T-helper 22 cell (primary cell): ENCODE measurements around the gene KIAA0513.
"Not testable (repeated sequence)": the region's sequence is repeated elsewhere in the genome, so short reads cannot be mapped to it uniquely, and the experiment has no call there.

ENCODE experiments used
- DNase-seq: peaks from one replicate; pipeline ENCODE4 v3.0.0-alpha.2; 2020; ENCODE audit warnings: low read depth

The KIAA0513 gene

DNA sequence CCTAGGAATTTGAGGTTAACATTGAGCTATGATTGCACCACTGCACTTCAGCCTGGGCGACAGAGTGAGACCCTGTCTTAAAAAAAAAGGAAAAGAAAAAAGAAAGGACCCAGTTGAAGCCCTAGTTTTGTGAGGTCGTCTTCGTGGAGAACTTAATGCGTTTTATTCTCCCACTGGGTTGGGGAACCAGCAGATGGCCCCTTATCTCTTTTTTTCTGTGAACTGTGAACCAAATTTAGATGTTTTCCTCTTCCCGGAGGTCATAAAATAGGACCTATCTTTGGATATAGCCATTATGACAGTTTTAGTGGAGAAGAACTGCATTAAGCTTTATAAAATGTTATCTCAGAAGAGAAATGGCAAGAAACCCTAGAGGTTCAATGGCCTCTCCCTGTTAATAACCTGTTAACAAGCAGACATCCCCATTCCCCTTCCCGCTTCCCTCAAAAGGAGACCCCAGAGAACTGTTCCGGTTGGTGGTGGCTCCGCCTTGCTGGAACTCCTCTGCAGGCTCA is 23.5 kb downstream of the KIAA0513 start:
- no peak for DNase-seq

GRCh38 chr16:85051683-85052082 is 24.1 kb downstream of the KIAA0513 start:
- DNase-seq, result no peak

GRCh38 chr16:85052536-85052935 is 24.9 kb downstream of the KIAA0513 start:
- no peak for DNase-seq

DNA sequence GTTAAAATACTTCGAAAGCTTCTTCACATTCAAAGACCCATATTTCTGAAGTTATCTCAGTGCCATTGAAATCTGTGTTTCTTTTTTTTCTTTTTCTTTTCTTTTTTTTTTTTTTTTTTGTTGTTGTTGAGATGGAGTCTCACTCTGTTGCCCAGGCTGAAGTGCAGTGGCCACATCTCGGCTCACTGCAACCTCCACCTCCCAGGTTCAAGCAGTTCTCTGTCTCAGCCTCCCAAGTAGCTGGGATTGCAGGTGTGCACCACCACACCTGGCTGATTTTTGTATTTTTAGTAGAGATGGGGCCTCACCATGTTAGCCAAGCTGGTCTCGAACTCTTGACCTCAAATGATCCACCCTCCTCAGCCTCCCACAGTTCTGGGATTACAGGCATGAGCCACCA is 26.7 kb downstream of the KIAA0513 start:
- not testable (repeated sequence) for DNase-seq

GRCh38 chr16:85054948-85055492 is 27.4 kb downstream of the KIAA0513 start:
- DNase-seq, result no peak

DNA sequence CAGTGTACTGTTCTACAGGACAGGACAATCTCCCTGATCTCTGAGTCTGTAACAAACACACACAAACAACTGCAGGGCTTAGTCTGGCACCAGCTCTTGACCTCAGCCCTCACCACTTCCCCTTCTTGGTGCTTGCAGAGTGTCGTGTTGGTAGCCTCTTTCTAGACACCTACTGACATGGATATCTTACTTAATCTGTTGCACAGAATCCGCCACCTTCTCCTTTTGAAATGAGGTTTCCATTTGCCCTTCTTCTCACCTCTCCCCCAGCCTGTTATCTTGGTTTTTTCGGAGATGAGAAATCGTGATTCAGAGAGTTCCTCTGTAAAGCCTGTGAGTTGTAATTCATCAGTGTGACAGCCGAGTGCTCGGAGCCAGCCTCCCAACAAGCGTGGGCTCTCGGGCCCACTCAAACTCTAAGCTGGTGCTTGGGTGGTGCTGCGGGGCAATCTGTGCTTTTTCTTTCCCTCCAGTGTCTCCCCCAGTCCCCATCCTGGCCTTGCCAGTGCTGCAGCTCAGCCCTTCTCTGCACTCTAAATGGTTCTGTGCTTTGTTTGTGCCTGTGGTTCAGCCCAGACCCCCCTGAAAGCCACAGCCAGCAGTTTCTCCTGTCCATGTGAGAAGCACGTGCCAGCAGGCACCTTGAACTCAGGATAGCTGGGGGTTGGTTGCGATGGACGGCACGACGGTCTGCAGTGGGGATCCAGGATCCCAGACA is 28.1 kb downstream of the KIAA0513 start:
- DNase-seq, result peak; percentile 67

- no peak for DNase-seq
These were observed 28.7 kb downstream of the KIAA0513 start for GRCh38 chr16:85056211-85056748.

DNA sequence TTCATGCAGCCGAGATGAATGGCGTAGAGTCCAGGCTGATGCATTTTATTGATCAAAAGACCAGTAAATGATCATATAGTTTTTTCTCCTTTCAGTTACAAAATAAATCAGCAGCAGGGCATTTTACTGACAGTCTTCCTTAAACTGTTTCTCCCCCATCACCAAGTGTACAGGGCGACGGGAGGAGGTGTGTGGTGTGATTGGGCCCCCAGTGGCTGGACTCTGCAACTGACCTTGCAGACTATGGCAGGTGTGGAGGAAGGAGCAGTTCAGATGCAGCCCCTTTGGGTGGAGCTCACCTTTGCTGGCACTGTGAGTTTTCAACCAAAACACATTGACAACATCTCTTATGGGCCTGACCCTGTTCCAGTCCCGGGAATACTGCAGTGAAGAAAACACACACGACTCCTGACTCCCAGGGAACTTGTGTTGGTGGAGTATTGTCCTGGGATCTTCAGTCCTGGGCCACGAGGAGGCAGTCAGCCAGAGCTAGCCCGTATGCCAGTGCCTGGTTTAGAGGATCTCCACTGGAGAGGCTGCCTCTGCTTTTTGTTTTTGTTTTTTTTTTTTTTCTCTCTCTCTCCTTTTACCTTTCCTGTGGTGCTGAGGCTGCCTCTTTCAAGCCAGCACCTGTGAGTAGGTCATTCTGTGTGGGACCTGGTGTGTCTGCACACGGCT is 29.8 kb downstream of the KIAA0513 start:
- DNase-seq, result no peak

DNA sequence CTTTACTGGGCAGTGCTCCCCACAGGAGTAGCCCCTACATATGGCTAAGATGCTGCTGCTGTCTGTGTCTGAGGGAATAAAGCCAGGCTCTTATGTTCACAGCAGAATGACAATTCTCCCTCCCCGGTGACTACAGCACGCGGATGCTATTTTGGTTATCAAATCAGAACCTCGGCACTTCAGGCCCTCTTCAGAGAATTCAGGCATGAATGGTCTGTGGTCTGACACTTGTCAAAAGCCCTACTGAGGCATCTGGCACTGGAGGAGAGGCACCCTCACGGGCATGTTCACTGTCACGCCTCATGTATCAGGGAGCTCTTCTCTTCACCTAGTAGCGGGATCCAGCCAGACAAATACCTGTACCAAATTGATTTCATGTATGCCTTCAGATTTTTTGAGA is 30.4 kb downstream of the KIAA0513 start:
- DNase-seq, result no peak

DNA sequence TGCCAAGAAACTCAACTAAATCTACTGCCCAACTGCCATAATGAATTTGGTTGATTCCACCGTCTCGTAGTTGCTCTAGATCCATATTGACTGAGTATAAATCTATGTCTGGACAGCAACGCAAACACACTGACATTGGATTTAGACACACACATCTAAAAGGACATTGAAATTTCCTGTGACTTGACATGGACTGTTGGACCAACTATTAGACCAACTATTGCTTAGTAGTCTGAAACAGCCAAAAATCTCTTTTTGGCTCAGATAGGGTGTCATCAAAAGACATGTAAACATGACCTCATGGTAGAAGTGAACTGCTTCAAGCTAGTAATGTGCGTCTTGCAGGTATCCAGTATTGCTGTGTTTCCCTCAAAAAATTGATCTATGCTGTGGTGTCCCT is 31.3 kb downstream of the KIAA0513 start:
- no peak for DNase-seq

GRCh38 chr16:85061566-85061965 is 34.0 kb downstream of the KIAA0513 start:
- DNase-seq, result no peak

GRCh38 chr16:85062323-85062722 is 34.7 kb downstream of the KIAA0513 start:
- no peak for DNase-seq

GRCh38 chr16:85062845-85063244 is 35.2 kb downstream of the KIAA0513 start:
- DNase-seq, result no peak

DNA sequence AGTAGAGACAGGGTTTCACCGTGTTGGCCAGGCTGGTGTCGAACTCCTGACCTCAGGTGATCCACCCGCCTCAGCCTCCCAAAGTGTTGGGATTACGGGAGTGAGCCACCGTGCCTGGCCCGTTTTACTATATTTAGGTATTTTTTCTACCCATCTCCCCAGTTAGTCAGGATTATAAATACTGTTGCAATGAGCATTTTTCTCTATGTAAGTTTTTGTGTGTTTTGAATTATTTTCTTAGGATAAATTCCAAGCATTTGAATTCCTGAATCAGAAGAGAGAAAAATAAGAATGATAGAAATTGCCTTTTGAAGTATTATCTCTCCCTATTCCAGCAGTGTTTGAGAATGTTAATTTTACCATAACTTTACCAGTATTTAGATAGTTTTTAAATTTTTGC is 36.6 kb downstream of the KIAA0513 start:
- DNase-seq, result no peak

- no peak for DNase-seq
These were observed 37.5 kb downstream of the KIAA0513 start for GRCh38 chr16:85065099-85065498.

GRCh38 chr16:85066346-85066885 is 38.8 kb downstream of the KIAA0513 start:
- DNase-seq, result no peak

- DNase-seq, result no peak
These were observed 39.4 kb downstream of the KIAA0513 start for GRCh38 chr16:85067024-85067423.

- DNase-seq, result no peak
These were observed 39.8 kb downstream of the KIAA0513 start for GRCh38 chr16:85067426-85067825.

DNA sequence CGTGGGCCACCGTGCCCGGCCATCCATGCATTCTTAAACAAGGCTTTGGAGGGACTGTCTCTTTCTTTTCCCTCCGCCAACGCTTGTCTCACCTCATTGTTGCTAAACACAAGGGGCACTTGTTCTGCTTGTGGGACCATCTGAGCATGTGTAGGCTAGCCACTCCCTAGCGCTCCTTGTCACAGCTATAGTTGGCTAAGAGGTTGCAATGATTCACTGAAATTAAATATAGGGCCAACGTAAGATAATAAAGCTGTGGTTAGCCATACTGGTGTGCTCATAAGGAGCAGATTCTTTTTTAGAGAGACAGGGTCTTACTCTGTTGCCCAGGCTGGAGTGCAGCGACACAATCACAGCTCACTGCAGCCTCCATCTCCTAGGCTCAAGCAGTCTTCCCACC is 41.2 kb downstream of the KIAA0513 start:
- no peak for DNase-seq

GRCh38 chr16:85069171-85069570 is 41.6 kb downstream of the KIAA0513 start:
- no peak for DNase-seq

- DNase-seq, result no peak
These were observed 44.7 kb downstream of the KIAA0513 start for GRCh38 chr16:85072076-85072860.

DNA sequence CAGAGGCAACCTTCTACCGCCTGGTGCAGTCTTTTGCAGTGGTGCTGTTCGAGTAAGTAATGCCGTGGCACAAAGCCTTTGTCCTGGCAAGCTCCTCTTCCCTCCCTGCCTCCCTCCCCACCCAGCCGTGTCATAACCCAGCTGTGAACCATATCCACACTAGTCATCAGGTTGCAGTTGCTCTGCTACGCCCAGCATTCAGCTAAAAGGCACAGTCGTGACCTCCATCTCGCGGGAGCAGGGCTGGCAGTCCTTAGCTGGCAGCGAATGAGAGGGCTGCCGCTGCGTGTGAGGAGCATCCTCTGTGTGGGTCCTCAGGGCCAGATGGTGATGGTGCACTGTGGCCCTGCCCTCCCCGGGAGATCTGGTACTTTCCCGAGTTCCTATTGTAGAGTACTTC is 45.4 kb downstream of the KIAA0513 start:
- DNase-seq, result no peak
